ENCODE data around the gene RPL3.

The RPL3 gene

GRCh38 chr22:39313258-39314001 lies 6.0 kb downstream of the RPL3 start:
- peaks cover 90% of the 10 kb centered on the region for H3K36me3 ChIP-seq (ENCODE audit: insufficient read depth, low read depth, low read length)
- no peak overlapping the region for H3K27ac ChIP-seq (ENCODE audit: low read length)
- no peak overlapping the region for H3K4me3 ChIP-seq (ENCODE audit: low read length)
- peaks cover 16% of the 10 kb centered on the region; the same call in 1 of the 2 replicates for H3K4me1 ChIP-seq (ENCODE audit: insufficient read depth, low read length)
- H3K27me3 ChIP-seq (ENCODE audit: insufficient read depth, low read length), result no peaks in the 10 kb centered on the region
- no peak overlapping the region for H3K9ac ChIP-seq (ENCODE audit: low read depth, low read length)
- no peaks in the 10 kb centered on the region for H3K9me3 ChIP-seq (ENCODE audit: insufficient read depth, low read depth, low read length)

GRCh38 chr22:39312410-39312809 lies 7.0 kb downstream of the RPL3 start:
- Histone ChIP-seq H3K4me3 (ENCODE audit: low read length) (no peak overlapping the region), H3K27ac (ENCODE audit: low read length) (no peak overlapping the region), H3K36me3 (ENCODE audit: insufficient read depth, low read depth, low read length) (peaks cover 84% of the 10 kb centered on the region), H3K4me1 (ENCODE audit: insufficient read depth, low read length) (peaks cover 11% of the 10 kb centered on the region; the same call in 1 of the 2 replicates), H3K9me3 (ENCODE audit: insufficient read depth, low read depth, low read length) (no peaks in the 10 kb centered on the region), H3K27me3 (ENCODE audit: insufficient read depth, low read length) (no peaks in the 10 kb centered on the region), H3K9ac (ENCODE audit: low read depth, low read length) (no peak overlapping the region)

- H3K36me3 ChIP-seq (ENCODE audit: insufficient read depth, low read depth, low read length), result peaks cover 84% of the 10 kb centered on the region
- H3K27ac ChIP-seq (ENCODE audit: low read length), result no peak overlapping the region
- no peaks in the 10 kb centered on the region for H3K27me3 ChIP-seq (ENCODE audit: insufficient read depth, low read length)
- H3K9me3 ChIP-seq (ENCODE audit: insufficient read depth, low read depth, low read length), result no peaks in the 10 kb centered on the region
- H3K4me3 ChIP-seq (ENCODE audit: low read length), result no peak overlapping the region
- peaks cover 5% of the 10 kb centered on the region; the same call in 1 of the 2 replicates for H3K4me1 ChIP-seq (ENCODE audit: insufficient read depth, low read length)
- H3K9ac ChIP-seq (ENCODE audit: low read depth, low read length), result no peak overlapping the region
Observed at GRCh38 chr22:39311592-39312400, 7.6 kb downstream of the RPL3 start.

- H3K27me3 ChIP-seq (ENCODE audit: insufficient read depth, low read length), result no peaks in the 10 kb centered on the region
- no peaks in the 10 kb centered on the region for H3K4me1 ChIP-seq (ENCODE audit: insufficient read depth, low read length)
- peaks cover 75% of the 10 kb centered on the region for H3K36me3 ChIP-seq (ENCODE audit: insufficient read depth, low read depth, low read length)
- no peak overlapping the region for H3K4me3 ChIP-seq (ENCODE audit: low read length)
- no peak overlapping the region; the same call in 1 of the 2 replicates for H3K9ac ChIP-seq (ENCODE audit: low read depth, low read length)
- no peaks in the 10 kb centered on the region for H3K9me3 ChIP-seq (ENCODE audit: insufficient read depth, low read depth, low read length)
- no peak overlapping the region for H3K27ac ChIP-seq (ENCODE audit: low read length)
Observed at GRCh38 chr22:39309881-39310714, 9.3 kb downstream of the RPL3 start.

GRCh38 chr22:39309364-39309861 lies 10.0 kb downstream of the RPL3 start:
- Histone ChIP-seq H3K9ac (ENCODE audit: low read depth, low read length) (peak overlapping the region; percentile 43; the same call in 1 of the 2 replicates), H3K9me3 (ENCODE audit: insufficient read depth, low read depth, low read length) (no peaks in the 10 kb centered on the region), H3K27ac (ENCODE audit: low read length) (no peak overlapping the region), H3K4me1 (ENCODE audit: insufficient read depth, low read length) (no peaks in the 10 kb centered on the region), H3K4me3 (ENCODE audit: low read length) (no peak overlapping the region), H3K36me3 (ENCODE audit: insufficient read depth, low read depth, low read length) (peaks cover 68% of the 10 kb centered on the region), H3K27me3 (ENCODE audit: insufficient read depth, low read length) (no peaks in the 10 kb centered on the region)

- Histone ChIP-seq H3K27ac (ENCODE audit: low read length) (no peak overlapping the region), H3K4me1 (ENCODE audit: insufficient read depth, low read length) (no peaks in the 10 kb centered on the region), H3K9me3 (ENCODE audit: insufficient read depth, low read depth, low read length) (no peaks in the 10 kb centered on the region), H3K36me3 (ENCODE audit: insufficient read depth, low read depth, low read length) (peaks cover 62% of the 10 kb centered on the region), H3K27me3 (ENCODE audit: insufficient read depth, low read length) (no peaks in the 10 kb centered on the region), H3K4me3 (ENCODE audit: low read length) (no peak overlapping the region), H3K9ac (ENCODE audit: low read depth, low read length) (peak overlapping the region; percentile 43; the same call in 1 of the 2 replicates)
Observed at GRCh38 chr22:39308614-39309363, 10.6 kb downstream of the RPL3 start.

GRCh38 chr22:39306456-39307361 lies 12.7 kb downstream of the RPL3 start:
- H3K9me3 ChIP-seq (ENCODE audit: insufficient read depth, low read depth, low read length), result no peaks in the 10 kb centered on the region
- H3K27me3 ChIP-seq (ENCODE audit: insufficient read depth, low read length), result no peaks in the 10 kb centered on the region
- no peak overlapping the region for H3K9ac ChIP-seq (ENCODE audit: low read depth, low read length)
- H3K27ac ChIP-seq (ENCODE audit: low read length), result no peak overlapping the region
- H3K4me1 ChIP-seq (ENCODE audit: insufficient read depth, low read length), result no peaks in the 10 kb centered on the region
- no peak overlapping the region for H3K4me3 ChIP-seq (ENCODE audit: low read length)
- peaks cover 41% of the 10 kb centered on the region for H3K36me3 ChIP-seq (ENCODE audit: insufficient read depth, low read depth, low read length)

- H3K36me3 ChIP-seq (ENCODE audit: insufficient read depth, low read depth, low read length), result peaks cover 24% of the 10 kb centered on the region; the same call in 1 of the 2 replicates
- no peaks in the 10 kb centered on the region for H3K27me3 ChIP-seq (ENCODE audit: insufficient read depth, low read length)
- H3K4me1 ChIP-seq (ENCODE audit: insufficient read depth, low read length), result peaks cover 3% of the 10 kb centered on the region; the same call in 1 of the 2 replicates
- H3K9me3 ChIP-seq (ENCODE audit: insufficient read depth, low read depth, low read length), result no peaks in the 10 kb centered on the region
- H3K27ac ChIP-seq (ENCODE audit: low read length), result no peak overlapping the region
- H3K9ac ChIP-seq (ENCODE audit: low read depth, low read length), result no peak overlapping the region
- no peak overlapping the region for H3K4me3 ChIP-seq (ENCODE audit: low read length)
Observed at GRCh38 chr22:39303892-39304671, 15.3 kb downstream of the RPL3 start.

GRCh38 chr22:39303358-39303757 lies 16.1 kb downstream of the RPL3 start:
- no peak overlapping the region for H3K4me3 ChIP-seq (ENCODE audit: low read length)

More at GRCh38 chr22:39303358-39303757, 16.1 kb downstream of the RPL3 start:
- no peak overlapping the region for H3K9ac ChIP-seq (ENCODE audit: low read depth, low read length)
- no peaks in the 10 kb centered on the region for H3K9me3 ChIP-seq (ENCODE audit: insufficient read depth, low read depth, low read length)
- H3K36me3 ChIP-seq (ENCODE audit: insufficient read depth, low read depth, low read length), result peaks cover 17% of the 10 kb centered on the region; the same call in 1 of the 2 replicates
- H3K4me1 ChIP-seq (ENCODE audit: insufficient read depth, low read length), result peaks cover 3% of the 10 kb centered on the region; the same call in 1 of the 2 replicates
- H3K27me3 ChIP-seq (ENCODE audit: insufficient read depth, low read length), result no peaks in the 10 kb centered on the region
- no peak overlapping the region for H3K27ac ChIP-seq (ENCODE audit: low read length)

Measured in iPS-20b (cell line).